Brain microvascular endothelial cell (primary cell): ENCODE data around the gene EXOC2.

Source experiments
- DNase-seq: peaks from one replicate; pipeline ENCODE4 v3.0.0-alpha.2; 2020
- H3K27ac ChIP-seq: fragments of 250-450 bp; sonication (Bioruptor Pico); 2 replicates; pipeline ENCODE4 v1.5.1; 2020; ENCODE audit warnings: mild to moderate bottlenecking, moderate library complexity
- H3K27me3 ChIP-seq: fragments of 250-450 bp; sonication (Bioruptor Pico); replicated peaks from 2 replicates; pipeline ENCODE4 v1.5.1; 2020; ENCODE audit warnings: mild to moderate bottlenecking
- H3K36me3 ChIP-seq: fragments of 250-450 bp; sonication (Bioruptor Pico); replicated peaks from 2 replicates; pipeline ENCODE4 v1.5.1; 2020; ENCODE audit warnings: mild to moderate bottlenecking
- H3K4me3 ChIP-seq: 2 replicates; pipeline ENCODE4 v1.5.1; 2011; ENCODE audit warnings: low read depth, mild to moderate bottlenecking, control low read depth, low read length, moderate library complexity
- in situ Hi-C: cut with HindIII; loops from 2 replicates; pipeline ENCODE4 v1.10.0; 2017; ENCODE audit warnings: low sequenced_read_pairs, low pct_ligation_motif_present
- TF ChIP-seq, protein P1 (sequence below): IDR thresholded peaks from 2 replicates; pipeline ENCODE4 v1.5.1; 2011; ENCODE audit warnings: low read depth, mild to moderate bottlenecking, moderate library complexity, low read length, control low read depth, inconsistent platforms; ENCODE audit errors: missing control alignments

EXOC2 gene

DNA sequence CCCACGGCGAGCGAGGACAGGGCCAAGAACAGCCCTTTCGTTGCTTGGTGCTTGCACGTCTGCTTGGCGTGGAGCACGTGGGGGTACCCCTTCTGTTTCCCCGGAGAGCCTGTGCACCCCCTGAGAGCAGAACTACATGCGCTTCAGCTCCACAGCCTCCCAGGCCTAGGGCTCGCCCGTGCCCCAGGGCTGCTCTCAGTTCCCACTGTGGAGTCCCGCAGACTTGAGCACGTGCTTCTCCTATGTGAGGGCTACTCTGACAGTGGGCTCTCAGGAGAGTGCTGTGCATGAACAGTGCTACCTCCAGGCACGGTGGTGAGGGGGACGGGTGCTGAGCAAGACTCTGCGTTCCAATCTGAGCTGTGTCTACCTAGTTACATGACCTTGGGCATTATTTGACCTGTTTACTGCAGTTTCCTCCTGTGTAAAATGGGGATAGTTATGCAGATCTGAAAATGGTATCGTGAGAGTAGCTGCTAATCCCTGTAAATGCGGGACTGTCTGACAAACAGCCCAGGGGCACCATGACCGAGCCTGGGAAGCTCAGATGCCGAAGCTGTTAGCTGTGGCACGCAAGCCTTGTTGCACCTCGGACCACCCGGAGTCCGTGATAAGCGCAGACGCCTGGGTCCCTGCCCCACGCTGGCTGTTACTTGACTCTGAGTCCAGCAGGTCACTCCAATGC, 219.0 kb downstream of the EXOC2 start:
- Histone ChIP-seq H3K27ac (no peak overlapping the region), H3K4me3 (no peak overlapping the region), H3K27me3 (no peaks in the 10 kb centered on the region), H3K36me3 (no peaks in the 10 kb centered on the region)
- in situ Hi-C loops, result no loop called here
- TF ChIP-seq, protein P1, sequence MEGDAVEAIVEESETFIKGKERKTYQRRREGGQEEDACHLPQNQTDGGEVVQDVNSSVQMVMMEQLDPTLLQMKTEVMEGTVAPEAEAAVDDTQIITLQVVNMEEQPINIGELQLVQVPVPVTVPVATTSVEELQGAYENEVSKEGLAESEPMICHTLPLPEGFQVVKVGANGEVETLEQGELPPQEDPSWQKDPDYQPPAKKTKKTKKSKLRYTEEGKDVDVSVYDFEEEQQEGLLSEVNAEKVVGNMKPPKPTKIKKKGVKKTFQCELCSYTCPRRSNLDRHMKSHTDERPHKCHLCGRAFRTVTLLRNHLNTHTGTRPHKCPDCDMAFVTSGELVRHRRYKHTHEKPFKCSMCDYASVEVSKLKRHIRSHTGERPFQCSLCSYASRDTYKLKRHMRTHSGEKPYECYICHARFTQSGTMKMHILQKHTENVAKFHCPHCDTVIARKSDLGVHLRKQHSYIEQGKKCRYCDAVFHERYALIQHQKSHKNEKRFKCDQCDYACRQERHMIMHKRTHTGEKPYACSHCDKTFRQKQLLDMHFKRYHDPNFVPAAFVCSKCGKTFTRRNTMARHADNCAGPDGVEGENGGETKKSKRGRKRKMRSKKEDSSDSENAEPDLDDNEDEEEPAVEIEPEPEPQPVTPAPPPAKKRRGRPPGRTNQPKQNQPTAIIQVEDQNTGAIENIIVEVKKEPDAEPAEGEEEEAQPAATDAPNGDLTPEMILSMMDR, result no peak
- DNase-seq, result no peak

DNA sequence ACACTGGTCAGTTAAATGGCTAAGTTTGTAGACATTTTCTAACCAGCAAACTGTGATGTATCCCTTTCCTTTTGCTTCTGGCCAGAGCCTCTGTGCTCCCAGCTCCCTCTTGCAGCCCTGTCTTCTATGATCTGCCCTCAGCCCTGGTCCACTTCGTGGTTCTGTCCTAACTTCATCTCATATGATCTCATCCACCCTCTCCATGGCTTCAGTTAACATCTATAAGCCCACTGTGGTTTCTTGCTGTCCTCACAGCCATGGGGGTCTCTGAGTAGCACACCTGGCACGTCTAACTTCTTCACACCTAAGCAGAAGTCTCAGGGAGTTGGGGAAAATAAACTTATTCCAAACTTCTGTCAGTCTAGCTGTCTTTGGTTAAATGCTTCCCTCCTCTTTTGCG, 219.6 kb downstream of the EXOC2 start:
- H3K27me3 ChIP-seq, result no peaks in the 10 kb centered on the region
- no peak overlapping the region for H3K27ac ChIP-seq
- in situ Hi-C loops, result no loop called here
- H3K36me3 ChIP-seq, result no peaks in the 10 kb centered on the region
- TF ChIP-seq, protein P1, result no peak
- no peak overlapping the region for H3K4me3 ChIP-seq
- no peak for DNase-seq

DNA sequence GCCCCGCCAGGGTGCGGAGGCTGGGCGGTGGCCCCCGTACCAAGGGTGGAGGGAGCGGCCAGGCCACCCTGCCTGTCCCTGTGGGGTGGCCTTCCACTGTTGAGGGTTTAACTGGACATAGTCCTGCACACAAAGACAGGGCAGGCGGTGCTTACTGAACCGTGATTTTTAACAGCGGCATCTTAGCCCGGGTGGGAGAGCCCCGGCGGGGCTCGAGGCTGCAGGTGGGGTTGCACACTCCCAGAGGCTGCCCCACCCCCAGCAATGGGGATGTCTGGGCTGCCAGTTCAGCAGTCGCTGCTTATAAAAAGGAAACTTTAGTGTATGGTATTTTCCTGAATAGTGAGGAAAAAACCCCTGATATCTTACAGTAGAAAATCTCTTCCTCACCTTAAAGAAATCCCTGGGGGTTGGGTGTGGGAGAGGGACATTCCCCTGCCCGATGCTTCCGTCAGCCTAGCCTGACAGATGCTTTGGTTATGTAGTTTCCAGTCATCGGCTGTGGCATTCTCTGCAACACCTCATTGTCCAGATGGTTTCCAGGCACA, 222.0 kb downstream of the EXOC2 start:
- in situ Hi-C loops, result no loop called here
- Histone ChIP-seq H3K36me3 (no peaks in the 10 kb centered on the region), H3K4me3 (no peak overlapping the region), H3K27ac (no peak overlapping the region), H3K27me3 (no peaks in the 10 kb centered on the region)
- TF ChIP-seq, protein P1, result no peak
- DNase-seq, result no peak

DNA sequence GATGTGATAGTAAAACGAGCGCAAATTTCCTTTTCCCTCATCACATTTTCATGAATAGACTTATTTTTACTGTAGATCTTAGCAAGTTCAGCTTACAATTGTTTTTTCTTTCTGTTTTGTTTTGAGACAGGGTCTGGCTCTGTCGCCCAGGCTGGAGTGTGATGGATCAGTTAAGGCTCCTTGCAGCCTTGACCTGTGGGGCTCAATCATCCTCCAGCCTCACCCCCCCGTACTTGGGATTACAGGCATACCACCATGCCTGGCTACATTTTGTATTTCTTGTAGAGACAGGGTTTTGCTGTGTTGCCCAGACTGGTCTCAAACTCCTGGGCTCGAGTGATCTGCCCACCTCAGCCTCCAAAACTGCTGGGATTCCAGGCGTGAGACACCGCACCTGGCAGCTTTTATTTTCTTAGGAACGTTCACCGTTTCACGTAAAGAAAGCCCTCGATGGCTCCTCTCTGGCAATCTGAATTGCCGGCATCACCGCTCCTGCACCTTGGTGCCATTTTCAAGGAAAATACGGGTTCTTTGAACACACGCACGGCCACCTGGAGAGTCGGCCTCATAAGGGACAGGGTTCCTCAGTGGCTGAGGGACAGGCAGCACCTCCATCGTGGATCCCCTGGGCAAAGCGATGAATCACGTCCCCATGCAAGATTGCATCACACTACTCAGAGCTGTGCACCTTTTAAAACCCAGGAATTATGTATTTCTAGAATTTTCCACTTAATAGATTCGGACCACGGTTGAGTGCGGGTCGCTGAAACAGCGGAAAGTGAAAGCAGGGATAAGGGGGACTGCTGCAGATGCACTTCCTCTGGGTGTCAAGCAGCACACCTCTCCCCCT, 222.7 kb downstream of the EXOC2 start:
- TF ChIP-seq, protein P1, result no peak
- no peak overlapping the region for H3K4me3 ChIP-seq
- no peaks in the 10 kb centered on the region for H3K36me3 ChIP-seq
- H3K27ac ChIP-seq, result no peak overlapping the region
- DNase-seq, result no peak
- in situ Hi-C loops, result no loop called here
- H3K27me3 ChIP-seq, result no peaks in the 10 kb centered on the region

DNA sequence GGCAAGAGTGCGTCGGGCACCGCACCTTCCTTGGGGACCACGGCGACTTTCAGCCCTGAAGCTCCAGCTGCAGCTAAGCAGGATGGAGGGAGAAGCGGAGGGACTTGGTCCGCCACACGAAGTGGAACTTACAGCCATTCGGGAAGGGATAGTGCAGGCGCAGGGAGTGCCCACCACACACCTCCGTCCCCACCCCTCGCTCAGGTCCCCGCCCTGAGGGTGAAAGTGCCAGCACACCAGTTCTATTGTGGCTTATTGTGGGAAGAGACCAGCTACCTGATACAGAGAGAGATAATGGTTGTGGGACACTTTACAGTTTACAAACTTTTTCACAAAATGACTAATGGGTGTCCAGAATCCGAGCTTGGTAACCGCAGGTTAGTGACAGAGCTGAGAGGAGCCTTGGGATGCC, 225.3 kb downstream of the EXOC2 start:
- no peaks in the 10 kb centered on the region for H3K36me3 ChIP-seq
- TF ChIP-seq, protein P1, result no peak
- no peak overlapping the region for H3K4me3 ChIP-seq
- peaks cover 2% of the 10 kb centered on the region for H3K27me3 ChIP-seq
- in situ Hi-C loops, result no loop called here
- H3K27ac ChIP-seq, result no peak overlapping the region
- DNase-seq, result no peak
